HCT116 (cell line): ENCODE results near the gene ZFHX2. TPM values are rescaled to one million over a fixed set of nuclear protein-coding genes. Genes with fewer than 3 reads are reported as not detected.

Source experiments
- ATAC-seq: fragments of 200-7000 bp; cut with Tn5 transposase; 2 replicates; pipeline ENCODE4 v1.9.1; 2020; ENCODE audit warnings: mild to moderate bottlenecking, moderate library complexity
- BruUV-seq: library from RNA; stranded (reverse); fragments of 400-500 nt; replicated peaks from 2 replicates; lab custom pipeline; 2021; lab: Mats Ljungman, UMichigan
- CTCF ChIA-PET: fragments of 300-600 bp; sonication (Branson Sonifier 250); formaldehyde crosslinking; loops from one replicate; lab custom pipeline; 2021; ENCODE audit warnings: antibody characterized with exemption; lab: Charles Lee
- POLR2A ChIA-PET: fragments of 300-600, 350-600 bp; sonication (Branson Sonifier 250); formaldehyde crosslinking; loops from one replicate; lab custom pipeline; 2021; ENCODE audit warnings: antibody characterized with exemption; lab: Charles Lee
- RAD21 ChIA-PET, 2 experiments: fragments of 300-600 bp; sonication (Branson Sonifier 250); formaldehyde crosslinking; loops; one replicate each; lab custom pipeline; 2023; ENCODE audit warnings: low total read pairs in 2 of 2; ENCODE audit not compliant: uncharacterized antibody in 2 of 2, unreplicated experiment in 2 of 2, low non-redundant PET in 1 of 2; lab: Charles Lee
- DNase-seq: peaks from one replicate; pipeline ENCODE4 v3.0.0-alpha.2; 2010; ENCODE audit warnings: low read depth, low spot score
- H2AFZ ChIP-seq: fragments of 200-600 bp; shearing (Covaris generic), sonication (generic); 2 replicates; pipeline ENCODE4 v1.6.1; 2017; ENCODE audit warnings: low read depth, mixed run types, mixed read lengths, antibody characterized with exemption, low read length; ENCODE audit not compliant: poor library complexity, severe bottlenecking
- H3K27ac ChIP-seq: 2 replicates; pipeline ENCODE4 v1.5.1; 2012; ENCODE audit warnings: low read depth, low read length
- H3K27me3 ChIP-seq: fragments of 200-600 bp; sonication (generic); 2 replicates; pipeline ENCODE4 v1.6.1; 2016; ENCODE audit warnings: mixed run types, low read length, mixed read lengths; ENCODE audit not compliant: insufficient read depth
- H3K36me3 ChIP-seq, 2 experiments: fragments of 200-500 bp in 1 of 2; fragments of 200-600 bp in 1 of 2; sonication (Bioruptor generic) in 1 of 2; sonication (generic) in 1 of 2; 2 replicates each; pipeline versions ENCODE4 v1.5.1 to v1.6.1; 2014 to 2016; ENCODE audit warnings: low read length in 2 of 2, inconsistent platforms in 1 of 2, mixed read lengths in 1 of 2, mixed run types in 1 of 2; ENCODE audit not compliant: insufficient read depth in 2 of 2, control insufficient read depth in 1 of 2
- H3K4me1 ChIP-seq, 2 experiments: fragments of 200-600 bp in 1 of 2; sonication (generic) in 1 of 2; 2 replicates each; pipeline versions ENCODE4 v1.5.1 to v1.6.1; 2012 to 2017; ENCODE audit warnings: low read length in 2 of 2, inconsistent platforms in 1 of 2, mild to moderate bottlenecking in 1 of 2, mixed read lengths in 1 of 2, mixed run types in 1 of 2, moderate library complexity in 1 of 2; ENCODE audit not compliant: insufficient read depth in 2 of 2, control insufficient read depth in 1 of 2
- H3K4me2 ChIP-seq: fragments of 200-600 bp; sonication (generic); 2 replicates; pipeline ENCODE4 v1.6.1; 2017; ENCODE audit warnings: mixed run types, low read length, mixed read lengths
- H3K4me3 ChIP-seq, 2 experiments: fragments of 200-600 bp in 1 of 2; sonication (generic) in 1 of 2; replicated peaks in 1 of 2; 2 replicates each; pipeline ENCODE4 v1.5.1; 2011 to 2016; ENCODE audit warnings: low read length in 2 of 2, control low read depth in 1 of 2, low read depth in 1 of 2, mild to moderate bottlenecking in 1 of 2, mixed read lengths in 1 of 2, mixed run types in 1 of 2
- H3K79me2 ChIP-seq: fragments of 200-600 bp; sonication (generic); 2 replicates; pipeline ENCODE4 v1.6.1; 2017; ENCODE audit warnings: mild to moderate bottlenecking, mixed run types, low read length, moderate library complexity, mixed read lengths; ENCODE audit not compliant: insufficient read depth
- H3K9ac ChIP-seq: fragments of 200-600 bp; sonication (generic); 2 replicates; pipeline ENCODE4 v1.6.1; 2016; ENCODE audit warnings: low read length, mixed read lengths
- H3K9me2 ChIP-seq: fragments of 200-600 bp; sonication (generic), shearing (Covaris generic); 2 replicates; pipeline ENCODE4 v1.6.1; 2017; ENCODE audit warnings: mixed run types, mild to moderate bottlenecking, moderate library complexity; ENCODE audit not compliant: insufficient read depth
- H3K9me3 ChIP-seq, 2 experiments: fragments of 200-500 bp in 1 of 2; fragments of 200-600 bp in 1 of 2; sonication (Bioruptor generic) in 1 of 2; sonication (generic) in 1 of 2; 2 replicates each; pipeline ENCODE4 v1.6.1; 2014 to 2017; ENCODE audit warnings: low read length in 2 of 2, mixed read lengths in 2 of 2, inconsistent platforms in 1 of 2, low read depth in 1 of 2, mild to moderate bottlenecking in 1 of 2, mixed run types in 1 of 2, moderate library complexity in 1 of 2; ENCODE audit not compliant: control insufficient read depth in 1 of 2, insufficient read depth in 1 of 2
- H4K20me1 ChIP-seq: fragments of 200-600 bp; sonication (generic), shearing (Covaris generic); 2 replicates; pipeline ENCODE4 v1.6.1; 2017; ENCODE audit warnings: mixed run types, mild to moderate bottlenecking, moderate library complexity; ENCODE audit not compliant: insufficient read depth
- CEBPB ChIP-seq: IDR thresholded peaks from 2 replicates; pipeline ENCODE4 v1.6.1; 2012; ENCODE audit warnings: low read depth
- FOSL1 ChIP-seq: IDR thresholded peaks from 2 replicates; pipeline ENCODE4 v1.6.1; 2012; ENCODE audit warnings: low read depth
- RAD21 ChIP-seq: IDR thresholded peaks from 2 replicates; pipeline ENCODE4 v1.6.1; 2012; ENCODE audit warnings: low read depth, mild to moderate bottlenecking
- YY1 ChIP-seq: IDR thresholded peaks from 2 replicates; pipeline ENCODE4 v1.6.1; 2011; ENCODE audit warnings: low read length, low read depth, moderate library complexity, mild to moderate bottlenecking; ENCODE audit not compliant: insufficient replicate concordance; ENCODE audit errors: extremely low read depth
- ZNF274 ChIP-seq: fragments of 200-500 bp; sonication (Bioruptor generic); IDR thresholded peaks from 2 replicates; pipeline ENCODE4 v1.6.1; 2014; ENCODE audit warnings: mild to moderate bottlenecking, low read depth, low read length, inconsistent platforms
- intact Hi-C: fragments of 100-400 bp; cut with micrococcal nuclease; formaldehyde crosslinking; loops from 2 replicates; pipeline ENCODE4 v1.10.0; 2022
- total RNA-seq: library from RNA; stranded (reverse); gene quantifications from one replicate; pipeline ENCODE4 v1.2.1, GENCODE V29; 2021; ENCODE audit not compliant: unreplicated experiment
- TF ChIP-seq, protein P1 (sequence below): IDR thresholded peaks from 2 replicates; pipeline ENCODE4 v1.6.1; 2011; ENCODE audit warnings: mild to moderate bottlenecking, low read length, moderate library complexity; ENCODE audit not compliant: insufficient replicate concordance; ENCODE audit errors: extremely low read depth
- TF ChIP-seq, protein P2 (sequence below): IDR thresholded peaks from 2 replicates; pipeline ENCODE4 v1.6.1; 2012; ENCODE audit warnings: low read depth
- TF ChIP-seq, protein P3 (sequence below), 3 experiments: fragments of 200-600 bp in 1 of 3; sonication (generic) in 1 of 3; IDR thresholded peaks in 2 of 3; conservative IDR thresholded peaks in 1 of 3; 2 replicates each; pipeline ENCODE4 v1.5.1; 2012 to 2017; ENCODE audit warnings: low read depth in 2 of 3, low read length in 2 of 3, antibody characterized with exemption in 1 of 3, borderline replicate concordance in 1 of 3, control low read depth in 1 of 3, mild to moderate bottlenecking in 1 of 3, mixed read lengths in 1 of 3, mixed run types in 1 of 3, moderate library complexity in 1 of 3; ENCODE audit not compliant: insufficient read depth in 1 of 3
- TF ChIP-seq, protein P4 (sequence below): IDR thresholded peaks from 2 replicates; pipeline ENCODE4 v1.6.1; 2012

Gene ZFHX2
- total RNA-seq, 1 experiment from 2014 or later = 3.6 TPM

DNA sequence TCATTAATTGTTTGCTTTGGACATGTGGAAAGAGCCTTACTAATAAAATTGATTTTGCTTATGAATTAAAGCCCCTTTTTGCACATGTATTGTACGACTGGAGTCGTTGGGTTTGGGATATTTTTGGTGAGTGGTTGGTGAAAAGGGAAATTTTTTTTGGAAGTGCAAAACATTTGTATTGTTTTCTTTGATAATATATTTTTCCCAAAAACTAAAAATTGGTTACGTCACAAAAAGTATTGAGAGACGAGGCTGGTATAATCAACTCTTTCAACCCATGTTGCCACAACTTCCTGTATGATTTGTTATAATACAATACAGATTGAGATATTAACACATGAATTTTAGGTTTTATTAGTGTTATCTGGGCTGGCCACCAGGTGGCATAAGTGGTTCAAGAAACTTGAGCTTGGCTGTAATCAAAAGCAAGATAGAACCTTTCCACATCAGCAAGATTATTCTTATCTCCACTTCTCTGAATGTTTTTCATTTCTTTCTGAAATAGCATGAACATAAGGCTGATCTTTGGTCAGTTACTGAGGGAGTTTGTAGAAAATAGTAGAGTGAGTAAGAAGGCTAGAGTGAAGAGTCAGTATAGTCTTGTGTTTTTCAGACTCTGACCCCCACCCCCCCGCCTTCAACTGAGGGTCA, 73.3 kb downstream of the ZFHX2 start:
- no peaks in the 10 kb centered on the region for H3K9me2 ChIP-seq
- no peaks in the 10 kb centered on the region for H3K27me3 ChIP-seq
- DNase-seq (peak; percentile 51), ATAC-seq (peak; percentile 71)
- H2AFZ ChIP-seq = no peak overlapping the region
- ChIA-PET CTCF (interaction anchor here (0.9 to 6.0 kb wide), 10 partner anchors 11 to 111 kb away, joined by 3 to 69 read pairs (median 5); partner anchors contain the start of gene AP1G2), RAD21 (interaction anchor here in 1 of 2 experiments (0.8 to 0.9 kb wide), 2 partner anchors 80 to 85 kb away, joined by 6 read pairs; no protein-coding TSS in a partner anchor), POLR2A (no interaction called here)
- H4K20me1 ChIP-seq = no peaks in the 10 kb centered on the region
- no peaks in the 10 kb centered on the region for H3K9me3 ChIP-seq
- H3K27ac ChIP-seq = no peak overlapping the region
- peaks cover 5% of the 10 kb centered on the region for H3K79me2 ChIP-seq
- no peak overlapping the region for H3K4me2 ChIP-seq
- H3K36me3 ChIP-seq = peaks cover 41% of the 10 kb centered on the region in 2 experiments
- no peak overlapping the region for H3K9ac ChIP-seq
- no peaks in the 10 kb centered on the region for H3K4me1 ChIP-seq
- H3K4me3 ChIP-seq = no peak overlapping the region
- TF ChIP-seq YY1 = no peak
- TF ChIP-seq ZNF274 = no peak
- TF ChIP-seq, protein P1, sequence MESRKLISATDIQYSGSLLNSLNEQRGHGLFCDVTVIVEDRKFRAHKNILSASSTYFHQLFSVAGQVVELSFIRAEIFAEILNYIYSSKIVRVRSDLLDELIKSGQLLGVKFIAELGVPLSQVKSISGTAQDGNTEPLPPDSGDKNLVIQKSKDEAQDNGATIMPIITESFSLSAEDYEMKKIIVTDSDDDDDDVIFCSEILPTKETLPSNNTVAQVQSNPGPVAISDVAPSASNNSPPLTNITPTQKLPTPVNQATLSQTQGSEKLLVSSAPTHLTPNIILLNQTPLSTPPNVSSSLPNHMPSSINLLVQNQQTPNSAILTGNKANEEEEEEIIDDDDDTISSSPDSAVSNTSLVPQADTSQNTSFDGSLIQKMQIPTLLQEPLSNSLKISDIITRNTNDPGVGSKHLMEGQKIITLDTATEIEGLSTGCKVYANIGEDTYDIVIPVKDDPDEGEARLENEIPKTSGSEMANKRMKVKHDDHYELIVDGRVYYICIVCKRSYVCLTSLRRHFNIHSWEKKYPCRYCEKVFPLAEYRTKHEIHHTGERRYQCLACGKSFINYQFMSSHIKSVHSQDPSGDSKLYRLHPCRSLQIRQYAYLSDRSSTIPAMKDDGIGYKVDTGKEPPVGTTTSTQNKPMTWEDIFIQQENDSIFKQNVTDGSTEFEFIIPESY = no peak
- TF ChIP-seq CEBPB = no peak
- TF ChIP-seq, protein P2, sequence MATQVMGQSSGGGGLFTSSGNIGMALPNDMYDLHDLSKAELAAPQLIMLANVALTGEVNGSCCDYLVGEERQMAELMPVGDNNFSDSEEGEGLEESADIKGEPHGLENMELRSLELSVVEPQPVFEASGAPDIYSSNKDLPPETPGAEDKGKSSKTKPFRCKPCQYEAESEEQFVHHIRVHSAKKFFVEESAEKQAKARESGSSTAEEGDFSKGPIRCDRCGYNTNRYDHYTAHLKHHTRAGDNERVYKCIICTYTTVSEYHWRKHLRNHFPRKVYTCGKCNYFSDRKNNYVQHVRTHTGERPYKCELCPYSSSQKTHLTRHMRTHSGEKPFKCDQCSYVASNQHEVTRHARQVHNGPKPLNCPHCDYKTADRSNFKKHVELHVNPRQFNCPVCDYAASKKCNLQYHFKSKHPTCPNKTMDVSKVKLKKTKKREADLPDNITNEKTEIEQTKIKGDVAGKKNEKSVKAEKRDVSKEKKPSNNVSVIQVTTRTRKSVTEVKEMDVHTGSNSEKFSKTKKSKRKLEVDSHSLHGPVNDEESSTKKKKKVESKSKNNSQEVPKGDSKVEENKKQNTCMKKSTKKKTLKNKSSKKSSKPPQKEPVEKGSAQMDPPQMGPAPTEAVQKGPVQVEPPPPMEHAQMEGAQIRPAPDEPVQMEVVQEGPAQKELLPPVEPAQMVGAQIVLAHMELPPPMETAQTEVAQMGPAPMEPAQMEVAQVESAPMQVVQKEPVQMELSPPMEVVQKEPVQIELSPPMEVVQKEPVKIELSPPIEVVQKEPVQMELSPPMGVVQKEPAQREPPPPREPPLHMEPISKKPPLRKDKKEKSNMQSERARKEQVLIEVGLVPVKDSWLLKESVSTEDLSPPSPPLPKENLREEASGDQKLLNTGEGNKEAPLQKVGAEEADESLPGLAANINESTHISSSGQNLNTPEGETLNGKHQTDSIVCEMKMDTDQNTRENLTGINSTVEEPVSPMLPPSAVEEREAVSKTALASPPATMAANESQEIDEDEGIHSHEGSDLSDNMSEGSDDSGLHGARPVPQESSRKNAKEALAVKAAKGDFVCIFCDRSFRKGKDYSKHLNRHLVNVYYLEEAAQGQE = no peak
- no peak for TF ChIP-seq FOSL1
- peak; percentile 76 for TF ChIP-seq RAD21
- TF ChIP-seq, protein P3, sequence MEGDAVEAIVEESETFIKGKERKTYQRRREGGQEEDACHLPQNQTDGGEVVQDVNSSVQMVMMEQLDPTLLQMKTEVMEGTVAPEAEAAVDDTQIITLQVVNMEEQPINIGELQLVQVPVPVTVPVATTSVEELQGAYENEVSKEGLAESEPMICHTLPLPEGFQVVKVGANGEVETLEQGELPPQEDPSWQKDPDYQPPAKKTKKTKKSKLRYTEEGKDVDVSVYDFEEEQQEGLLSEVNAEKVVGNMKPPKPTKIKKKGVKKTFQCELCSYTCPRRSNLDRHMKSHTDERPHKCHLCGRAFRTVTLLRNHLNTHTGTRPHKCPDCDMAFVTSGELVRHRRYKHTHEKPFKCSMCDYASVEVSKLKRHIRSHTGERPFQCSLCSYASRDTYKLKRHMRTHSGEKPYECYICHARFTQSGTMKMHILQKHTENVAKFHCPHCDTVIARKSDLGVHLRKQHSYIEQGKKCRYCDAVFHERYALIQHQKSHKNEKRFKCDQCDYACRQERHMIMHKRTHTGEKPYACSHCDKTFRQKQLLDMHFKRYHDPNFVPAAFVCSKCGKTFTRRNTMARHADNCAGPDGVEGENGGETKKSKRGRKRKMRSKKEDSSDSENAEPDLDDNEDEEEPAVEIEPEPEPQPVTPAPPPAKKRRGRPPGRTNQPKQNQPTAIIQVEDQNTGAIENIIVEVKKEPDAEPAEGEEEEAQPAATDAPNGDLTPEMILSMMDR (IDR thresholded peaks at IDR 0.05 in 2 of 3, conservative IDR thresholded peaks at IDR 0.05 in 1 of 3; ENCODE audit: borderline replicate concordance in 1 of 3, insufficient read depth in 1 of 3, low read depth in 2 of 3, low read length in 2 of 3) = peak; percentile 63 to 80 (median 66)
- TF ChIP-seq, protein P4, sequence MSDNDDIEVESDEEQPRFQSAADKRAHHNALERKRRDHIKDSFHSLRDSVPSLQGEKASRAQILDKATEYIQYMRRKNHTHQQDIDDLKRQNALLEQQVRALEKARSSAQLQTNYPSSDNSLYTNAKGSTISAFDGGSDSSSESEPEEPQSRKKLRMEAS = no peak
- intact Hi-C loops = loop anchor here (1.0 to 5.0 kb wide), 2 partner anchors 64 to 84 kb away; no protein-coding TSS in a partner anchor
- no TSS peak for BruUV-seq
